DND-41 (cell line): Measurements from ENCODE around the gene GTF2A2.

Experiments used
- CTCF ChIP-seq: IDR thresholded peaks from 2 replicates; pipeline ENCODE4 v1.5.1; 2012; ENCODE audit warnings: borderline replicate concordance, low read length, moderate library complexity, mild to moderate bottlenecking; ENCODE audit not compliant: poor library complexity, severe bottlenecking; ENCODE audit errors: extremely low read depth
- EZH2 ChIP-seq: IDR thresholded peaks from 3 replicates; pipeline ENCODE4 v1.6.1; 2012; ENCODE audit warnings: borderline replicate concordance, low read depth, mild to moderate bottlenecking, moderate library complexity, low read length, inconsistent platforms; ENCODE audit not compliant: severe bottlenecking

- no peak for TF ChIP-seq CTCF
- no peak for TF ChIP-seq EZH2
Observed at GRCh38 chr15:59701880-59702279, 44.6 kb upstream of the GTF2A2 start.
